ENCODE results near the gene SLC17A1.

Gene SLC17A1

DNA sequence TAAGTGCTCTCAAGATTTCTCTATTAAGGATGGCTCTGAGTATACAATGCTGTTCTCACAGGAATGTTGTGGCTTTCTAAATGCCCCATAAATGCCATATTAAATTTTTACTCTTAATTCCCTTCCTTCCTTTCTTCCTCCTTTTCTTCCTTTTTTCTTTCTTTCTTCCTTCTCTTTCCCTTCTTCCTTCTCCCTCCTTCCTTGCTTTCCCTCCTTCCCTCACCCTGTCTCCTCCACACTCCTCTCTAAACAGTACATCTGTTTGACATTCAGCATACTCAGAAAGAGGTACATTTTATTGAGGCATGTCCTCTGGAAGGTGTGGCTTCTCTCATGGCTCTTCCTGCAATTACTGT lies 433 bp upstream of the SLC17A1 start:
- no peak overlapping the region for H3K27ac ChIP-seq
- TF ChIP-seq ZFX (IDR thresholded peaks at IDR 0.05) (no peak), CTCF (conservative IDR thresholded peaks at IDR 0.05) (no peak)

GRCh38 chr6:25830458-25830857 lies 1.4 kb downstream of the SLC17A1 start:
- H3K27ac ChIP-seq: no peak overlapping the region
- TF ChIP-seq ZFX (IDR thresholded peaks at IDR 0.05): no peak
- no peak for TF ChIP-seq CTCF (conservative IDR thresholded peaks at IDR 0.05)

DNA sequence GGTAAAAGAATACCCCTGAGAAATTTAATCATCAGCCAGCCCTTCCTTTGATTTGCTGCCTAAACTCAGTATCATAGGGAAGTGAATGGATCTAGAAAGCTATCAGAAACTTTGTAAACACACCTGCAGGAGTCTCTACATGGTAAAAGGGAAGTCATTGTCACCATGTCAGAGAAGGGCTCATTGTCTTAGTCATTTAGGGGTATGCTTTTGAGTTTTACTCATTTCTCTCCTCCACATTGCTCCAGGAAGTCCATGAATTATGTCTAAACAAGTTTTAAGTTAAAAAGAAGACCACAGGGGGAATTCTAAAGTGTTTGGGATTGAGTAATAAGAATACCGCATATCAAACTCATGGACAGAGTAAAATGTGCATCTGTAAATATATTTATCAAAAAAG lies 2.5 kb downstream of the SLC17A1 start:
- TF ChIP-seq ZFX (IDR thresholded peaks at IDR 0.05) (no peak), CTCF (conservative IDR thresholded peaks at IDR 0.05) (no peak)
- no peak overlapping the region for H3K27ac ChIP-seq

GRCh38 chr6:25821341-25821740 lies 10.5 kb downstream of the SLC17A1 start:
- TF ChIP-seq CTCF (conservative IDR thresholded peaks at IDR 0.05) (no peak), ZFX (IDR thresholded peaks at IDR 0.05) (no peak)
- H3K27ac ChIP-seq: no peak overlapping the region

- no peak overlapping the region for H3K27ac ChIP-seq
- TF ChIP-seq CTCF (conservative IDR thresholded peaks at IDR 0.05): no peak
- TF ChIP-seq ZFX (IDR thresholded peaks at IDR 0.05): no peak
These were observed 15.6 kb downstream of the SLC17A1 start for GRCh38 chr6:25816252-25816651.

DNA sequence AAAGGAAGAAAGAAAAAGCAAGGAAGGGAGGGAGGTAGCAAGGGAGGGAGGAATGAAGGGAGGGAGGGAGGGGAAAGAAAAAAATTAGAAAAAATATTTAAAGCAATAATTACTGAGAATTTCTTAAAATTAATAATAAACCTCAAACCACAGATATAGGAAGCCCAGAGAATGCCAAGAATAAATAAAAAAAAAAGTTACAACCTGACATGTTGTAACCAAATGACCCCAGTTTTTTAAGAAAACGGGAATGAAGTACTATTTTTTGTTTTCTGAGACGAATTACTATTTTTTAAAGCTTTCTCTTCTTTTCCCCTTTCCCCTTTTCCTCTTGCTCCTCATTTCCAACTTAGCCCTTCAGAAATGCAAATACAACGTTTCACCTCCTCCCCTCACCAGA lies 16.7 kb downstream of the SLC17A1 start:
- H3K27ac ChIP-seq: no peak overlapping the region
- TF ChIP-seq CTCF (conservative IDR thresholded peaks at IDR 0.05) (no peak), ZFX (IDR thresholded peaks at IDR 0.05) (no peak)

GRCh38 chr6:25804804-25805203 lies 27.0 kb downstream of the SLC17A1 start:
- no peak overlapping the region for H3K27ac ChIP-seq
- TF ChIP-seq ZFX (IDR thresholded peaks at IDR 0.05) (no peak), CTCF (conservative IDR thresholded peaks at IDR 0.05) (no peak)

All from C4-2B (cell line).